WTC11 (cell line): ENCODE results near the gene RHOBTB3.

Experiments used
- FOXK1 ChIP-seq: sonication (generic); formaldehyde crosslinking; IDR thresholded peaks from 2 replicates; pipeline ENCODE4 v1.8.0; 2022; ENCODE audit warnings: mild to moderate bottlenecking, moderate library complexity, missing genetic modification reagents
- MYBL2 ChIP-seq: sonication (generic); formaldehyde crosslinking; IDR thresholded peaks from 2 replicates; pipeline ENCODE4 v1.8.1; 2023; ENCODE audit warnings: mild to moderate bottlenecking, moderate library complexity, missing genetic modification reagents

- no peak for TF ChIP-seq FOXK1
- no peak for TF ChIP-seq MYBL2 (CRISPR knock-in tag)
Measured at GRCh38 chr5:95840956-95841705, 110.0 kb downstream of the RHOBTB3 start.
